ENCODE data around the gene OVAAL.

The OVAAL gene

DNA sequence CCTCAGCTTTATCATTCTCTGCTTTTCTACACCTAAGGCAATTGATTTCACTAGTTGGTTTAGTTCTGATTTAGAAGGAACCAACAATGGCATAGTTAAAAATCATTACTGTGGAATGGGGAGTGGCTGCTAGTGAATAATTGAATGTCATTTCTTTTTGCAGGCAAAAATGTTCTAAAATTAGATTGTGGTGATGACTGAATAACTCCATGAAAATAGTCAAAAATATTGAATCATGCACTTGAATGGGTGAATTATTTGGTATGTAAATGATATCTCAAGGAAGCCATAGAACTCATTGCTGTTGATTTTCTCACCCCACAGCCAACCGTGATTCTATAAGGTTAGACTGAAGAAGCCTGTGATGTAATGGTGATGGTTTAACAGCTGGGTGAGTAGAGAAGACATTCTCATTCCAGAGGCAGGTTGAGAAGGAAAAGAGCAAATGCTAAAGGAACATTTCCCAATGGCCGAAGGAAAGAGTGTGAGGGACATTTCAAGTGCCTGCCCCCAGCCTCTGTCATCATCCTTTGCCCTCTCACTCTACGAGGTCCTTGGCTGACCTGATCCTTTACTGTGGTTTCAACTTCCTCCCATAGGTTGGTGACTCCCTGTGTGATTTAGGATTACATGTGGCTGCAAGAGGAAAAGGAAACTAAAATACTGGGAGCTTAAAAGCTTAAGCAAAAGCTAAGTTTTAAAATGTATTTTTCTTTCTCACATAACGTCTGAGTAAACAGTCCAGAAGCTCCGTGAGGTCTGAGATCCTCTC is 12.5 kb downstream of the OVAAL start:
- Histone ChIP-seq H3K4me1 (ENCODE audit: control insufficient read depth in 1 of 2, insufficient read depth in 2 of 2, low read length in 2 of 2) (no peaks in the 10 kb centered on the region), H3K79me1 (ENCODE audit: low read length) (no peaks in the 10 kb centered on the region), H2AK5ac (ENCODE audit: low read length) (no peak overlapping the region), H3K14ac (ENCODE audit: low read length) (no peak overlapping the region), H3K4ac (ENCODE audit: low read depth, low read length) (no peak overlapping the region), H4K12ac (ENCODE audit: low read depth, low read length) (no peak overlapping the region), H3K4me3 (ENCODE audit: low read depth, low read length) (no peak overlapping the region), H3K4me2 (ENCODE audit: low read length) (no peak overlapping the region), H3K9ac (ENCODE audit: low read length) (no peak overlapping the region), H2BK5ac (ENCODE audit: low read depth, low read length, poor library complexity) (no peak overlapping the region), H3K9me3 (ENCODE audit: insufficient read depth, low read depth, low read length) (no peaks in the 10 kb centered on the region), H3K23ac (ENCODE audit: low read length) (no peak overlapping the region), H2AFZ (ENCODE audit: insufficient read depth, low read length, poor library complexity) (no peak overlapping the region), H3K27ac (ENCODE audit: low read depth, low read length) (no peak overlapping the region), H2BK12ac (ENCODE audit: low read length) (no peak overlapping the region), H4K91ac (ENCODE audit: low read depth, low read length) (no peak overlapping the region), H3K79me2 (ENCODE audit: control insufficient read depth, insufficient read depth, low read length, poor library complexity) (no peaks in the 10 kb centered on the region), H3K18ac (ENCODE audit: low read length) (no peak overlapping the region), H3K27me3 (ENCODE audit: insufficient read depth, low read length) (no peaks in the 10 kb centered on the region), H2BK120ac (ENCODE audit: insufficient read depth, low read length, poor library complexity) (no peak overlapping the region), H3K36me3 (ENCODE audit: control insufficient read depth in 1 of 2, insufficient read depth in 2 of 2, low read length in 2 of 2) (no peaks in the 10 kb centered on the region), H4K8ac (ENCODE audit: low read depth, low read length) (no peak overlapping the region)
- DNase-seq, result peak in 1 of 2 donors; percentile 52
- WGBS (ENCODE audit: extremely low coverage, insufficient coverage, insufficient read length), result no CpG with 5 or more reads among the region's 5 CpGs

DNA sequence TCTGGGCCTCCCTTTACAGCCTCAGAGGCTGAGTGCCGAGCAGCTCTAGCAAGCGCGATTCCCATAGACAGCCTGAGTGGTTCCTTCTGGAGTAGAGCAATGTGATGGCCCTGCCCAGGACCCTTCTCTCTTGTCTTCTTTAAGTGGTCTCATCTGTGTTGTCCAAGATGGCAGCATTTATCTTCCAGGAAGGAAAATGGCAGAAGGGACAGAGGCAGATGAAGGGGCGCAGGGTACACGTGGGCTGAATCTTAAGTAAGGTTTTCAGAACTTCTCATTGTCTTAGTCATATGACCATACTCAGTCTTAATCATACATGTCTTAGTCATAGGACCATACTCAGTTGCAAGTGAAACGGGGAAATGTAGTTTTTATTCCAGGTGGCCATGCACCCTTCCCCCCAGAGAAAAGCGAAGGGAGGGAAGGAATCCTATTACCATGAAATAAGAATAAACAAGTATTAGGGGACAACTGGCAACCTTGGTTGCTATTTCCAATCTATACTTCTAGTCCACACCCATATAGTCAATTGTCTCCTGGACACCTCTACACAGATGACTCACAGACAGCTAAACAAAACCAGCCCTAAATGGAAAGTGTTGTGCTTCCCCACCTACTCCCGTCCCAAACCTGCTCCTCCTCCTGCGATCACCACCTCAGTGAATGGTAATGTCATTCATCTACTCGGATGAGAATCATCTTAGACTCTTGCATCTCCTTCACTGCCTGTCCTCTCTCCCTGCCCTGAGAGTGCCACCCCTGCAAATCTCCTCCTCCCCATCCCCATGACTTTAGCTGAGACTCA is 13.3 kb downstream of the OVAAL start:
- Histone ChIP-seq H3K27me3 (ENCODE audit: insufficient read depth, low read length) (no peaks in the 10 kb centered on the region), H4K91ac (ENCODE audit: low read depth, low read length) (no peak overlapping the region), H3K4me3 (ENCODE audit: low read depth, low read length) (no peak overlapping the region), H4K8ac (ENCODE audit: low read depth, low read length) (no peak overlapping the region), H2AK5ac (ENCODE audit: low read length) (no peak overlapping the region), H3K79me2 (ENCODE audit: control insufficient read depth, insufficient read depth, low read length, poor library complexity) (no peaks in the 10 kb centered on the region), H2BK12ac (ENCODE audit: low read length) (no peak overlapping the region), H3K23ac (ENCODE audit: low read length) (no peak overlapping the region), H3K4me1 (ENCODE audit: control insufficient read depth in 1 of 2, insufficient read depth in 2 of 2, low read length in 2 of 2) (no peaks in the 10 kb centered on the region), H3K79me1 (ENCODE audit: low read length) (no peaks in the 10 kb centered on the region), H3K36me3 (ENCODE audit: control insufficient read depth in 1 of 2, insufficient read depth in 2 of 2, low read length in 2 of 2) (no peaks in the 10 kb centered on the region), H2AFZ (ENCODE audit: insufficient read depth, low read length, poor library complexity) (no peak overlapping the region), H3K4ac (ENCODE audit: low read depth, low read length) (no peak overlapping the region), H3K27ac (ENCODE audit: low read depth, low read length) (no peak overlapping the region), H2BK5ac (ENCODE audit: low read depth, low read length, poor library complexity) (no peak overlapping the region), H3K18ac (ENCODE audit: low read length) (no peak overlapping the region), H3K9ac (ENCODE audit: low read length) (no peak overlapping the region), H3K9me3 (ENCODE audit: insufficient read depth, low read depth, low read length) (no peaks in the 10 kb centered on the region), H4K12ac (ENCODE audit: low read depth, low read length) (no peak overlapping the region), H3K14ac (ENCODE audit: low read length) (no peak overlapping the region), H3K4me2 (ENCODE audit: low read length) (no peak overlapping the region), H2BK120ac (ENCODE audit: insufficient read depth, low read length, poor library complexity) (no peak overlapping the region)
- no peak for DNase-seq
- no CpG with 5 or more reads among the region's 10 CpGs for WGBS (ENCODE audit: extremely low coverage, insufficient coverage, insufficient read length)

DNA sequence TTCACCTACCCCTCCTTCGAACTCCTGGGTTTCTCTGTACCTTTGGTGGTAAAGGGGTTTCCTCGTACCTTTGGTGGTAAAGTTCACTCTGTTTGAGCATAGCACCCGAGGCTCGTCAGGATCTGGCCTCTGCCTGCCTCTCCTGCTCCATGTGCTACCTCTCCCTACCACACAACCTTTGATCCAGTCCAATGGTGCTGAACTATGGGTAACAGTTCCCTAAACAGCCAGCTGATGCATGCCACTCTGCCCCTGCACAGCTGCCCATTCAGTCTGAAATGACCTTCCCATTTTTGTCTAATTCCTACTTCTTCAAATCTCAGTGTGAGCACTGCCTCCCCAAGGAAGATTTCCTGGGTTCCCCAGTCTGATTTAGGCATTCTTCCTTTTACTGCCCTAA is 14.0 kb downstream of the OVAAL start:
- Histone ChIP-seq H3K9me3 (ENCODE audit: insufficient read depth, low read depth, low read length) (no peaks in the 10 kb centered on the region), H2BK12ac (ENCODE audit: low read length) (no peak overlapping the region), H3K27ac (ENCODE audit: low read depth, low read length) (no peak overlapping the region), H3K79me2 (ENCODE audit: control insufficient read depth, insufficient read depth, low read length, poor library complexity) (no peaks in the 10 kb centered on the region), H4K12ac (ENCODE audit: low read depth, low read length) (no peak overlapping the region), H2BK5ac (ENCODE audit: low read depth, low read length, poor library complexity) (no peak overlapping the region), H4K91ac (ENCODE audit: low read depth, low read length) (no peak overlapping the region), H3K4me1 (ENCODE audit: control insufficient read depth in 1 of 2, insufficient read depth in 2 of 2, low read length in 2 of 2) (no peaks in the 10 kb centered on the region), H3K23ac (ENCODE audit: low read length) (no peak overlapping the region), H2AK5ac (ENCODE audit: low read length) (no peak overlapping the region), H4K8ac (ENCODE audit: low read depth, low read length) (no peak overlapping the region), H2BK120ac (ENCODE audit: insufficient read depth, low read length, poor library complexity) (no peak overlapping the region), H3K79me1 (ENCODE audit: low read length) (peaks cover 2% of the 10 kb centered on the region), H3K4me3 (ENCODE audit: low read depth, low read length) (no peak overlapping the region), H3K9ac (ENCODE audit: low read length) (no peak overlapping the region), H2AFZ (ENCODE audit: insufficient read depth, low read length, poor library complexity) (no peak overlapping the region), H3K4ac (ENCODE audit: low read depth, low read length) (no peak overlapping the region), H3K27me3 (ENCODE audit: insufficient read depth, low read length) (no peaks in the 10 kb centered on the region), H3K18ac (ENCODE audit: low read length) (no peak overlapping the region), H3K4me2 (ENCODE audit: low read length) (no peak overlapping the region), H3K36me3 (ENCODE audit: control insufficient read depth in 1 of 2, insufficient read depth in 2 of 2, low read length in 2 of 2) (no peaks in the 10 kb centered on the region), H3K14ac (ENCODE audit: low read length) (no peak overlapping the region)
- WGBS (ENCODE audit: extremely low coverage, insufficient coverage, insufficient read length), result no CpG with 5 or more reads among the region's 4 CpGs
- no peak for DNase-seq

DNA sequence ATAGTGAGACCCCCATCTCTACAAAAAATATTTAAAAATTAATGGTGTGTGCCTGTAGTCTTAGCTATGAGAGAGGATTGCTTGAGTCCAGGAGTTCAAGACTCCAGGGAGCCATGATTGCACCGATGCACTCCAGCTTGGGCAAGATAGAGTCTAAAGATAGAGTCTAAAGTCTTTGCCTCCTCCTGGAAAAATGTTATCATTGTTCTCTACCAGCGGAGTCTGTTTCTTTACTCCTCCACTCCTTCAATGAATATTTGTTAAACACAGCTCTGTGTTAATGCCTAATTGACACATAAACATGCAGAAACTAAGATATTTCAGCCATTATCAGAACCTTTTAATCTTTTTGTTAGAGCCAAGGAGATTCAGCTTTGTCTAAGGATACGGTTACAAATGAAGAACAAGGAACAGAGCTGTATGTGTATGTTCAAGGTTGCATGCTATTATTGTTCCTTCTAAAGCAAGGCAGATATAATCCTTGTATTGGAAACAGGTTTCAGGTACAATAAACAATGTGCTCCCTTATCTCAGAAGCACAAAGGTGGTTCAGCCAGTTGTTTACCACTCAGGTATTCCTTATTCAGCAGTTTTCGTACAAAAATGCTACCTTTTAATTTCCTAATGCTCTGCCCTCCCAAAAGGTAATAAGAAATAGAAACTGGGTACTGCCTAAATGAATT is 15.4 kb downstream of the OVAAL start:
- Histone ChIP-seq H2BK120ac (ENCODE audit: insufficient read depth, low read length, poor library complexity) (no peak overlapping the region), H4K12ac (ENCODE audit: low read depth, low read length) (no peak overlapping the region), H2BK12ac (ENCODE audit: low read length) (no peak overlapping the region), H3K36me3 (ENCODE audit: control insufficient read depth in 1 of 2, insufficient read depth in 2 of 2, low read length in 2 of 2) (no peaks in the 10 kb centered on the region), H3K4me1 (ENCODE audit: control insufficient read depth in 1 of 2, insufficient read depth in 2 of 2, low read length in 2 of 2) (no peaks in the 10 kb centered on the region), H3K27ac (ENCODE audit: low read depth, low read length) (no peak overlapping the region), H3K9me3 (ENCODE audit: insufficient read depth, low read depth, low read length) (no peaks in the 10 kb centered on the region), H3K79me2 (ENCODE audit: control insufficient read depth, insufficient read depth, low read length, poor library complexity) (no peaks in the 10 kb centered on the region), H4K91ac (ENCODE audit: low read depth, low read length) (no peak overlapping the region), H2AFZ (ENCODE audit: insufficient read depth, low read length, poor library complexity) (no peak overlapping the region), H3K4me2 (ENCODE audit: low read length) (no peak overlapping the region), H3K27me3 (ENCODE audit: insufficient read depth, low read length) (no peaks in the 10 kb centered on the region), H3K4me3 (ENCODE audit: low read depth, low read length) (no peak overlapping the region), H3K79me1 (ENCODE audit: low read length) (peaks cover 2% of the 10 kb centered on the region), H2AK5ac (ENCODE audit: low read length) (no peak overlapping the region), H2BK5ac (ENCODE audit: low read depth, low read length, poor library complexity) (no peak overlapping the region), H3K14ac (ENCODE audit: low read length) (no peak overlapping the region), H3K23ac (ENCODE audit: low read length) (no peak overlapping the region), H3K18ac (ENCODE audit: low read length) (no peak overlapping the region), H3K9ac (ENCODE audit: low read length) (no peak overlapping the region), H4K8ac (ENCODE audit: low read depth, low read length) (no peak overlapping the region), H3K4ac (ENCODE audit: low read depth, low read length) (no peak overlapping the region)
- WGBS (ENCODE audit: extremely low coverage, insufficient coverage, insufficient read length), result no CpG with 5 or more reads among the region's 4 CpGs
- peak in 1 of 2 donors; percentile 34 for DNase-seq

Data from trophoblast cell (in vitro differentiated cells and primary cell).